ENCODE results near the gene SMG6. TPM values are rescaled to one million over a fixed set of nuclear protein-coding genes. Genes with fewer than 3 reads are reported as not detected.

Gene SMG6
- total and polyA plus RNA-seq, 2 experiments from 2014 or later: 16.8 to 63.1 TPM

DNA sequence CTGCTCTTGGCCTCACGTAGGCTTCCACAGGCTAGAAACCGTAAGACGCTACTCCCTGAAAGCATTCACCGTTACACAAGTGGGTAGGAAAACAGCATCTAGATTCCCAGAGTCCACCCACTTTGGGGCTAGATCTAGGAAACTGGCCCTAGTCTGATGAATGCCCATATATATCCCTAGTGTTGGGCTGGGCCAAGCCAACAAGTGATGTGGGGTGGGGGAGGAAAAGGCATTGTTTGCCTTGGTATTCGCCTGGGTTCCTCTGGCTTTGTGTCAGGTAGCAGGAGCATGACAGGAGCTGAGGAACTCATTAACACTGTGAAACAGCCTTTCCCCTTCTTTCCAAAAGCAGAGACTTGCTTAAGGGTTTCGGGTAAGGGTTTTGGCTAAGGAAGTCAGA, 112.4 kb downstream of the SMG6 start:
- Histone ChIP-seq H3K9ac (no peak overlapping the region), H3K9me2 (ENCODE audit: insufficient read depth) (no peaks in the 10 kb centered on the region), H3K4me3 (no peak overlapping the region), H3K36me3 (ENCODE audit: low read depth) (peaks cover 5% of the 10 kb centered on the region; the same call in 1 of the 2 replicates), H4K20me1 (ENCODE audit: insufficient read depth) (no peaks in the 10 kb centered on the region), H3K4me1 (ENCODE audit: insufficient read depth) (peaks cover 45% of the 10 kb centered on the region), H3K79me2 (ENCODE audit: insufficient read depth) (peaks cover 28% of the 10 kb centered on the region), H3F3A (ENCODE audit: insufficient read depth) (peaks cover 48% of the 10 kb centered on the region), H3K9me3 (ENCODE audit: low read depth) (no peaks in the 10 kb centered on the region), H3K4me2 (ENCODE audit: unreplicated experiment) (no peak overlapping the region), H2AFZ (no peak overlapping the region), H3K27ac (peak overlapping the region; percentile 85; the same call in 1 of the 2 replicates), H3K27me3 (replicated peaks; ENCODE audit: insufficient read depth) (no peaks in the 10 kb centered on the region)
- no peak for DNase-seq
- no peak for TF ChIP-seq EZH2 (IDR thresholded peaks at IDR 0.05; ENCODE audit: insufficient read depth, poor library complexity, severe bottlenecking)
- TF ChIP-seq EZH2phosphoT487 (IDR thresholded peaks at IDR 0.05; ENCODE audit: insufficient read depth, low read depth): no peak
- in situ Hi-C loops (cut with MboI): no loop called here
- WGBS, 2 experiments (ENCODE audit: low coverage in 1 of 2, low lambda C conversion rate in 2 of 2, missing lambda C conversion rate in 2 of 2): 94 to 96% methylated on average over 6 of the region's 6 CpGs

DNA sequence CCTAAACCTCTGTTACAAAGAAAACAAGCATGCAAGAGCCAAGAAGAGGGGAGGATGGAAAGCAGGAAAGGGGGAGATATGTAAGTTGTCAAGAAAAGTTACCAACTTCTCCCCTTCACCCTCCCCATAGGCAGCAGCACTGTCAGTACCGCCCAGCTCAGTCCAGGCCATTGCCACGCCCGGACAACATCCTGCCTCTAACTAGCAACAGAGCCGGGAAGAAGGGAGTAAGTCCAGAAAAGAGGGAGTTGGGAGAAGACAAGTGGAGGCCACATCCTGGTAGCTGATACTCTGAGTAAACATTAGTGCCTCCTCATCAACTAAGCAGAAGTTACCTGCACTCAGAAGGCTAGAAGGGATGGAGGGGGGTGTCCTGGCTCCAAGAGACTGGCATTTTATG, 113.6 kb downstream of the SMG6 start:
- DNase-seq: peak; percentile 57
- TF ChIP-seq EZH2phosphoT487 (IDR thresholded peaks at IDR 0.05; ENCODE audit: insufficient read depth, low read depth) (no peak), EZH2 (IDR thresholded peaks at IDR 0.05; ENCODE audit: insufficient read depth, poor library complexity, severe bottlenecking) (no peak)
- H3K36me3 ChIP-seq (ENCODE audit: low read depth): peaks cover 5% of the 10 kb centered on the region; the same call in 1 of the 2 replicates
- no peak overlapping the region for H3K4me3 ChIP-seq
- H4K20me1 ChIP-seq (ENCODE audit: insufficient read depth): no peaks in the 10 kb centered on the region
- 0 out of 2 replicates have a peak overlapping the region, but pooled peaks have one; percentile 9 for H2AFZ ChIP-seq
- H3K27me3 ChIP-seq (replicated peaks; ENCODE audit: insufficient read depth): no peaks in the 10 kb centered on the region
- H3K4me2 ChIP-seq (ENCODE audit: unreplicated experiment): peak overlapping the region; percentile 26
- H3K27ac ChIP-seq: peak overlapping the region; percentile 75
- H3K4me1 ChIP-seq (ENCODE audit: insufficient read depth): peaks cover 39% of the 10 kb centered on the region
- in situ Hi-C loops (cut with MboI): no loop called here
- peaks cover 48% of the 10 kb centered on the region for H3F3A ChIP-seq (ENCODE audit: insufficient read depth)
- H3K79me2 ChIP-seq (ENCODE audit: insufficient read depth): peaks cover 17% of the 10 kb centered on the region
- H3K9ac ChIP-seq: peak overlapping the region; percentile 50
- WGBS, 2 experiments (ENCODE audit: low coverage in 1 of 2, low lambda C conversion rate in 2 of 2, missing lambda C conversion rate in 2 of 2): 9 to 17% methylated on average over 4 of the region's 4 CpGs
- H3K9me3 ChIP-seq (ENCODE audit: low read depth): no peaks in the 10 kb centered on the region
- no peaks in the 10 kb centered on the region for H3K9me2 ChIP-seq (ENCODE audit: insufficient read depth)

DNA sequence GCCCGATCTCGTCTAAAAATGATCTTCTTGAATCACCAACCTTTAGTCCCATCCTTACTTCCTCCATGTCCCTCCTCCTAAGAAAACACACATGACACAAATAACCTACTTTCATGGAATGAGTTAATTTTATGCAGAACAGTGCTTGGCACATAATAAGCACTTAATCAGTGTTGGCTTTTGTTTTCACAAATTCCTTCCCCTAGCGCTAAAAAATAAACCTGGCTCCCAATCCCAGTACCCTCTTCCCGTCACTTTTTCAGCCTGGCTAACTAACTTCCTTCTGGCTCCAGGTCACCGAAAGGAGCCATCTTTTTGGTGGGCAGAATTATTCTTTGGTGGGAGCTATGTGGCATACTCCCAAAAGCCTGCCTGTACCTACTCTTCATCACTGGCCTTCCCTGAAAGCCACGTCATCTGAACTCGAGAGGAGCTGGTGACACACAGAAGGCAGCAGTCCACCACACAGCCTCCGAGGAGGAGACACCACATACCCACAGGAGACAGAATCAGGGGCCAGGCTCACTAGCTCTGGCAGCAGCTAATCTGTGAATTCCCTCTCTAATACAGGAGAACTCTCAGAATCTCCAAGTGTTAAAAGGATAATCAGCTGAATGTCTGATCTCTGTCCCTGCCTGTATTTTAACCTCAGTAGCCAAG, 114.5 kb downstream of the SMG6 start:
- H3K4me3 ChIP-seq: no peak overlapping the region
- peak overlapping the region; percentile 50 for H3K9ac ChIP-seq
- H4K20me1 ChIP-seq (ENCODE audit: insufficient read depth): no peaks in the 10 kb centered on the region
- peaks cover 5% of the 10 kb centered on the region; the same call in 1 of the 2 replicates for H3K36me3 ChIP-seq (ENCODE audit: low read depth)
- peak overlapping the region; percentile 75 for H3K27ac ChIP-seq
- TF ChIP-seq EZH2phosphoT487 (IDR thresholded peaks at IDR 0.05; ENCODE audit: insufficient read depth, low read depth): no peak
- TF ChIP-seq EZH2 (IDR thresholded peaks at IDR 0.05; ENCODE audit: insufficient read depth, poor library complexity, severe bottlenecking): no peak
- H3K4me1 ChIP-seq (ENCODE audit: insufficient read depth): peaks cover 38% of the 10 kb centered on the region
- no peaks in the 10 kb centered on the region for H3K9me3 ChIP-seq (ENCODE audit: low read depth)
- H3K9me2 ChIP-seq (ENCODE audit: insufficient read depth): no peaks in the 10 kb centered on the region
- DNase-seq: peak; percentile 89
- in situ Hi-C loops (cut with MboI): no loop called here
- H3K79me2 ChIP-seq (ENCODE audit: insufficient read depth): peaks cover 10% of the 10 kb centered on the region; the same call in 1 of the 2 replicates
- peak overlapping the region; percentile 9; the same call in 1 of the 2 replicates for H2AFZ ChIP-seq
- 14 to 25% methylated on average over 7 to 8 of the region's 8 CpGs for WGBS, 2 experiments (ENCODE audit: low coverage in 1 of 2, low lambda C conversion rate in 2 of 2, missing lambda C conversion rate in 2 of 2)
- peaks cover 46% of the 10 kb centered on the region for H3F3A ChIP-seq (ENCODE audit: insufficient read depth)
- H3K4me2 ChIP-seq (ENCODE audit: unreplicated experiment): peak overlapping the region; percentile 26
- no peaks in the 10 kb centered on the region for H3K27me3 ChIP-seq (replicated peaks; ENCODE audit: insufficient read depth)

DNA sequence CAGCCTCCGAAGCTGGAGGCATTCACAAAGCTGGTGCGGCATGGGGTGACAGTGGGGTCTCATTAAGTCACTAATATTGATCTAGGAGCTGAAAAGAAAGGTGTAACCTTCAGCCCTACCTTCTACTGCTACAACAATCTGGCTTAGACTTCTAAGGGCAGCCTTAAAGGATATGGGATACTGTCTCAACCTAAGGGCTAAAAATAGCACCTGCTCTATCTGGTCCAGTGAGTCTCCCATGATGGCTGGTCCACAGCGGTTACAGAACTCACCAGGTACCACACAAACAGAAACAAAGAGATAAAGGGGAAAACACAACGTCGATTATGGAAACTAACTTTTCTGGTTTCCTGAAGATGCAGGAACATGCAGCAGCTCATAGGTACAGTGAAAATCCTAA, 115.8 kb downstream of the SMG6 start:
- Histone ChIP-seq H3K9me3 (ENCODE audit: low read depth) (no peaks in the 10 kb centered on the region), H2AFZ (no peak overlapping the region), H3K79me2 (ENCODE audit: insufficient read depth) (peaks cover 9% of the 10 kb centered on the region; the same call in 1 of the 2 replicates), H3K9me2 (ENCODE audit: insufficient read depth) (no peaks in the 10 kb centered on the region), H4K20me1 (ENCODE audit: insufficient read depth) (no peaks in the 10 kb centered on the region), H3K27me3 (replicated peaks; ENCODE audit: insufficient read depth) (no peaks in the 10 kb centered on the region), H3K9ac (no peak overlapping the region), H3K4me2 (ENCODE audit: unreplicated experiment) (no peak overlapping the region), H3K36me3 (ENCODE audit: low read depth) (no peaks in the 10 kb centered on the region; the same call in 1 of the 2 replicates), H3F3A (ENCODE audit: insufficient read depth) (peaks cover 33% of the 10 kb centered on the region), H3K27ac (no peak overlapping the region), H3K4me3 (no peak overlapping the region), H3K4me1 (ENCODE audit: insufficient read depth) (peaks cover 28% of the 10 kb centered on the region)
- in situ Hi-C loops (cut with MboI): no loop called here
- WGBS, 2 experiments (ENCODE audit: low coverage in 1 of 2, low lambda C conversion rate in 2 of 2, missing lambda C conversion rate in 2 of 2): 97 to 98% methylated on average over 5 of the region's 5 CpGs
- DNase-seq: no peak
- no peak for TF ChIP-seq EZH2phosphoT487 (IDR thresholded peaks at IDR 0.05; ENCODE audit: insufficient read depth, low read depth)
- TF ChIP-seq EZH2 (IDR thresholded peaks at IDR 0.05; ENCODE audit: insufficient read depth, poor library complexity, severe bottlenecking): no peak
